SU-DHL-6 (cell line): ENCODE measurements around the gene AKAP11.

ENCODE experiments used
- EZH2phosphoT487 ChIP-seq: fragments of 200-600 bp; sonication (generic), shearing (Covaris generic); conservative IDR thresholded peaks from 2 replicates; pipeline ENCODE4 v1.6.1; 2018; ENCODE audit warnings: mild to moderate bottlenecking, antibody characterized with exemption, low read length, moderate library complexity, mixed read lengths
- TF ChIP-seq, protein P1 (sequence below): fragments of 200-600 bp; sonication (generic); IDR thresholded peaks from one replicate; pipeline ENCODE4 v1.5.1; 2017; ENCODE audit warnings: antibody characterized with exemption, mild to moderate bottlenecking, low read length, moderate library complexity; ENCODE audit not compliant: insufficient read depth, poor library complexity, severe bottlenecking

DNA sequence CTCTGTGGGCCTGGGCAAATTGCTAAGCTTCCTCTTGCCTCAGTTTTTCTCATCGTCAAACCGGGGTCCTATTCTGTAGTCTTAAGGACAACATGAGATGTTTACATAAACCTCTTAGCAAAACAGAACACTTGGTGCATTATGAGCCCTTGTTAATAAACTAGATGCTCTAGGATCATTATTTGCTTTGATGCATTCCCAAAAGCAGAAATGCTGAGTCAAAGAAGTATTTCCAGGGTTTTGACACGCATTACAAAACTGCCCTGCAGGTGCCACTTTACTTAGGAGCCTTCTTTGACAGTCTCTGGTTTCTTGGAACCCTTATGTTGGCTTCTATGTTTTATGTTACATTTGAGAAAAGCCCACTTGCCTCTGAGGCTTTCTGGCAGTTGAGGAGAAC is 12.1 kb downstream of the AKAP11 start:
- TF ChIP-seq, protein P1, sequence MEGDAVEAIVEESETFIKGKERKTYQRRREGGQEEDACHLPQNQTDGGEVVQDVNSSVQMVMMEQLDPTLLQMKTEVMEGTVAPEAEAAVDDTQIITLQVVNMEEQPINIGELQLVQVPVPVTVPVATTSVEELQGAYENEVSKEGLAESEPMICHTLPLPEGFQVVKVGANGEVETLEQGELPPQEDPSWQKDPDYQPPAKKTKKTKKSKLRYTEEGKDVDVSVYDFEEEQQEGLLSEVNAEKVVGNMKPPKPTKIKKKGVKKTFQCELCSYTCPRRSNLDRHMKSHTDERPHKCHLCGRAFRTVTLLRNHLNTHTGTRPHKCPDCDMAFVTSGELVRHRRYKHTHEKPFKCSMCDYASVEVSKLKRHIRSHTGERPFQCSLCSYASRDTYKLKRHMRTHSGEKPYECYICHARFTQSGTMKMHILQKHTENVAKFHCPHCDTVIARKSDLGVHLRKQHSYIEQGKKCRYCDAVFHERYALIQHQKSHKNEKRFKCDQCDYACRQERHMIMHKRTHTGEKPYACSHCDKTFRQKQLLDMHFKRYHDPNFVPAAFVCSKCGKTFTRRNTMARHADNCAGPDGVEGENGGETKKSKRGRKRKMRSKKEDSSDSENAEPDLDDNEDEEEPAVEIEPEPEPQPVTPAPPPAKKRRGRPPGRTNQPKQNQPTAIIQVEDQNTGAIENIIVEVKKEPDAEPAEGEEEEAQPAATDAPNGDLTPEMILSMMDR, result no peak
- TF ChIP-seq EZH2phosphoT487, result no peak
